ENCODE results near the gene HIVEP3.
A peak's percentile ranks its signal among the peaks of the same experiment; 100 is the strongest.

DNA sequence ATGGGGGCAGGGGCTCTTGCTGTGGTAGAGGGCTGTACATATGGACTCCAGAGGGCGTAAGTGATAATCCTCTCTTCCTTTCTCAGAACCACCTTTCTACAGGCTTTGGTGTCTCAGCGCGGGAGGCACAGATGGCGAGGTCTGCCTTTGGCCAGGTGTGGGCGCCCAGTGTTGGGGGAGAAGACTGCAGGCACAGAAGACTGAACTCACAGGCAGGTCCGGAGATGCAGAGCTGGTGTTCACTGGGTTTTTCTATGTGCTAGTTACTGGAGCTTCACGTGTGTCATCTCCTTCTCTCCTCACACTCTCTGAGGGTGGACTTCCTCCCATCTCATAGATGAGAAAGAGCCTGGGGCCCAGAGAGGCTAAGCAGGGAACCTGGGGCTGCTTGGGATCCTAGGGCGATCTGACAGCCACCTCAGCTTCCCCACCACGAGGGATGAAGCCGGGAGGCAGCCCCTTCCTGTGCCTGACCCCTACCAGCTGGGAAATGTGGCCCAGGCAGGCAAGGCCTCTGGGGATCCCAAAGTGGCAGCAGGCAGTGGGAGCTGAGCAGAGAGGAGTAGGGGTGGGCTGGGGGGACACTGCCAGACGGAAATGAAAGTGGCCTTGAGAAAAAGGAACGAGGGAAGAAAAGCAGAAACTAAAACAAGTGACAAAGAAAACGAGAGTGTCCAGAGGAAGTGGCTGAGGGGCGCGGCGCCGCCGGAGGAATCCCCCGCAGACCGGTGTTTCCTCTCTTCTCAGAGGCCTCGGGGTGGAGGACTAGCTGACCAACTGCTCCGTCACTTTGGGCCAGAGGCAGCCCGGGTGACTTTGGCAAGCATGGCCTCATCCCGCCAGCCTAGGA is 191.6 kb downstream of the HIVEP3 start:
- TF ChIP-seq POLR2A (IDR thresholded peaks at IDR 0.05), result no peak
- TF ChIP-seq CTCF (IDR thresholded peaks at IDR 0.05), result no peak
- TF ChIP-seq EP300 (IDR thresholded peaks at IDR 0.05), result peak in 1 of 2 donors; percentile 68

All from tibial nerve (tissue), 4 donors.